Amniotic epithelial cell (primary cell): Measurements from ENCODE around the gene SUPT3H.
"Not testable (repeated sequence)": the region's sequence is repeated elsewhere in the genome, so short reads cannot be mapped to it uniquely, and the experiment has no call there.

Experiments used
- DNase-seq: peaks from one replicate; pipeline ENCODE4 v3.0.0-alpha.2; 2010; ENCODE audit warnings: low read depth

SUPT3H gene

DNA sequence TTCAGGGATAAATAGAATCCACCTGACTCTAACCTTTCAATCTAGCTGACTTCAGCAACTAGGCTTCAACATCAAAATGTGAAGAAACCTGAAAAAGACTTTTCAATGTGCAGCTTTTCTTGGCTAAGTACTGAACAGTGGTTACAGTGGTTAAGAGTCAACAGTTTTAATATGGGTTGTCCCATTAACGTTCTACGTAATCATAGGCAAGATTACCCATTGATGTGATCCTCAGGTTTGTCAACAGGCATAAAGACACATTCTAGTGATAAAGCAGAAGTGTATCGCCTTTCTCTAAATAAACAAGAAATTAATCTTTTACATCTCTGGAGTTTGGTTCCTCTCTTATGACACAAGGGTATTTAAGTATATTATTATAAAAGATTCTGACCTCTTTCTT lies 203.7 kb downstream of the SUPT3H start:
- no peak for DNase-seq

DNA sequence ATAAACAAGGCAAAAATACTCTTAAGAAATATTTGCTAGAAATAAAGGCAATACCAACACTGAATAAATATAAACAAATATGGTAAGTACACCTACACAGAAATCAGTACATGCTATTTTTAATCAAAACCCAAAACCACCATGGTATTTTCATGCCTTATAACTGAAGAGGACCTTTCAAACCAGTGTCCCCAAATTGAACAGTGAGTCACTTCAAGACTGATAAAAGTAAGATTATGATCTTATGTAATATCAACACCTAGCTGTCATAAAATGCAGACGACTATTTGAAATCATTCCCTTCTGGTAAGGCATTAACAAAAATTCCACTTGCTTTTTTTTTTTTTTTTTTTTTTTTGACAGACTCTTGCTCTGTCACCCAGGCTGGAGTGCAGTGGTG lies 206.4 kb downstream of the SUPT3H start:
- no peak for DNase-seq

DNA sequence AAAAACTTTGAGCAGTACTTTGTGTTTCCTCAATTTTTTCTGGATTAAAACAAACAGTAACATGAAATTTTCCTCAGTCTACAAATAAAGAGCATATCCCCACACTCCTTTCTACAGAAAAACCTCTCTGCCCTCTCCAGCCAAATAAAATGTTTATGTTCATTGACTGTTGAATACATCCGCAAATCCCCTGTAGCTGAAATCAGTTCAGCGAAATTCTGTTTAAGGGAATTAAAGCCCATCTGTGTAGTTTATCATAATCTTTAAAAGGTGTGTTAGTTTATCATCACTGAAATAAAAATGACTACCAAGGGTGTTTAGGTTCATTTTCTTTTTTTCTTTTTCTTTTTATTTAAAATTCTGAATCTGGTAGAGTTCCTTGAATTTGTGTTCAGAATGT lies 207.4 kb downstream of the SUPT3H start:
- DNase-seq = no peak

DNA sequence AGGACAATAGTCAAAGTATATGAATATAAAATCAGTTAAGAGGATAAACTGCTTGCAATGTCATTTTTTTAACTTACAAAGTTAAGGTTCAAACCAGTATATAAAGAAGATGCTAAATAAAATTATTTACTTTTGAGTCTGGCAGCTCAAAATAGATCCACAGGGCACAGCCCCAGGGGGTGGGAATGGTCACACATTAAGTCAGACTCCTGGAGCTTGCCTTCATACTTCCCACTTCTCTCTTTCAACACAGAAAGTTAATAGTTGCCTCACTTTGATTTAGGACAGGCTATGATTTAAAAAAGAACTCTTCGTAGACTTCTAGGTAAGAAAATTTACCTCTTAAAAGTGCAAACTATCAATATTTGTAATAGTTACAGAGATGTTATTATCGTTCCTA lies 207.9 kb downstream of the SUPT3H start:
- DNase-seq = no peak

- no peak for DNase-seq
Observed at GRCh38 chr6:45163952-45164766, 213.6 kb downstream of the SUPT3H start.

DNA sequence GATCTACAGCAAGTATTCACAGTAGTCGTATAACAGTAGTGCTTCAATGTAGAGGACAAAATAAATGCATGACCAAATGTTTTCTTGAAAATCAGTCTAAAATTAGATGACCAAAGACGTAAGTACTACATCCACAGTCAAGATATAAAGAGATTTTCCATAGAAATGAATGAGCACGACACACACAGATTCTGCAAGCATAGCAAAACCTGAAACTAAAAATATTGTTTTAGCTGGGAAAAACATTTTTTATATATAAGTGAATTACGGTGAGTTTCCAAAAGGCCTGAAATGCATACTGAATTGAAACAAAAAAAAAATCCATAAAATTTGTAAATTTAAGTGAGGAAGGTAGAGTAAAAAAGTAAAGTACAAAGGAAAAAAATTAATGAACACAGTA lies 217.4 kb downstream of the SUPT3H start:
- no peak for DNase-seq

DNA sequence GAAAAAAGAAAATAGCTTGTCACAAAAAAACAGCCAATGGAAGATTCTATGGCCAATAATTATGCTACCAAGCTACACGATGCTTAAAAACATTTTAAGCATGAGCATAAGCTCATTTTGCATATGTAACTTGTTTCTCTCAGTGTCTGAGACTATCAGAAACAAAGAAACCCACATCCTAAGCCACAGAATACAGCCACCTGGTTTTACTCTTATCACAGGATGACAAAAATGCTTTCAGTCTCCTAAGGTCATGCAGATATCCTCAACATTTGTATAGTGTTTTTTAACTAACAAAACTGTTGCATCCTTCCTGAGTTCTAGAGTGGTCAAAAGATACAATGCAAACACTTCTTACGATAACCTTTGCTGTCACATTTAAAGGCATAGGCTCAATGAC lies 221.7 kb downstream of the SUPT3H start:
- DNase-seq = no peak

GRCh38 chr6:45155341-45155894 lies 222.3 kb downstream of the SUPT3H start:
- DNase-seq = no peak

DNA sequence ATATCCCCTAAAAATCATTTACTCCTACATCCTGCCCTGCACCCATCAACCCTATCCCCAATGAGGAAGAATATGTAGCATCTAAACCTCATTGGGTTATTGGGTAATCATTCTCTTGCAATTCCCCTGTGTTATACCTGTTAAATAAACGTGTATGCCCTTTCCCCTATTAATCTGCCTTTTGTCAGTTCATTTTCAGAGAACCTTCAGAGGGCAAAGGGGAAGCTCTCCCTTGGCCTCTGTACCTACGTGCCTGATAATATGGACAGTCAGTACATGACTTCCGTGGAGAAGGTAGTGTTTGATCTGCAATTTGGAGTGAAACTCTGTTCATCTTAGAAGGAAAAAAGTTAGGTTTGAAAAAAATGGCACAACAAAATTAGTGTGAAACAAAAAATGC lies 223.1 kb downstream of the SUPT3H start:
- DNase-seq = no peak

DNA sequence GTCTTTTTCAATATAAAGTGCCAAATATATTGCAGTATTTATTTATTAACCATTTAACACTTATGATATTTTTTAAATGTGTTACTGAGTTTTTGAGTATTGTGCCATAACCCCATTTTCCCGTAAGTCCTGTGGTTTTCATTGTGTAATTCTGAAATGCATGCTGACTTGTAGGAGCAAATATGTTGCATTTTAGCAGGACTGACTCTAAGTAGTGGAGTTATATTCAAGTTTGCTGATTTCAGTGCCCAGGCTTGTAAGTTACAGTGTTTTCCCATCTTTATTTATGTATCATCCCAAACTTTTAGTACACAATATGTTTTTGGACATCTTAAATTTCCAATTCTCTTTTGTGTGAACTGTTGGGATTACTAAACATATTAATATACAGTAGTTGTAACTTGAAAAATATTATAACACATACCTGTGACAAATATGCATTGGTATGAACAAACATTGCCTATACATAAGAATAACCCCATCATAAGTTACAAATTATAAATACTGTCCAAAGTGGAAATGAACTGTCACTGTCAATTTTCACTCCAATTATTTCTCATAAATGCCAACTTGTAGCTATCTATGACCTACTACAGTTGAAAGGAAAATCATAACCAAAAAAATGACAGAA lies 228.9 kb downstream of the SUPT3H start:
- DNase-seq = peak; percentile 91

DNA sequence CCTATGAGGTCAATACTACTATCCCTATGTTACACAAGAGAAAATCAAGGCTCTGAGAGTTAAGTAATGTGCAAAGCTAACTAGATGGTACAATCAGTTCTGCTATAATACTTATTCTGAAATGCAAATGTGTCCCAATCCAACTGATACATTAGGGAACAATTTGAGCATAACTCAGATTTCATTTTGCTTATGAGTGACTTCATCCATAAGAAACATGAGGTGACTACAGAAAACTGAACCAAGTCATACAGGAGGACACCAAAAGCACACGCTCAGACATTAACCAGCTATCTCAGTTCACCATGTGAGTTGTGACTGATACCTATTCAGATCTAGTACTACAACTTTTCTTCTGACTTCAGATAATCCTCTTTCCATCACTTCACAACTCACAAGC lies 229.5 kb downstream of the SUPT3H start:
- DNase-seq = peak; percentile 72

DNA sequence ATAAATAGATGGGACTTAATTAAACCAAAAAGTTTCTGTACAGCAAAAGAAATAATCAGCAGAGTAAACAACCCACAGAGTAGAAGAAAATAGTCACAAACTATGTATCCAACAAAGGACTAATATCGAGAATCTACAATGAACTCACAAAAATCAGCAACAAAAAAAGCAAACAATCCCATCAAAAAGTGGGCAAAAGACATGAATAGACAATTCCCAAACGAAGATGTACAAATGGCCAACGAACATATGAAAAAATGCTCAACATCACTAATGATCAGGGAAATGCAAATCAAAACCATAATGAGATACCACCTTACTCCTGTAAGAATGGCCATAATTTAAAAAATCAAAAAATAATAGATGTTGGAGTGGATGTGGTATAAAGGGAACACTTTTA lies 232.1 kb downstream of the SUPT3H start:
- DNase-seq = not testable (repeated sequence)

DNA sequence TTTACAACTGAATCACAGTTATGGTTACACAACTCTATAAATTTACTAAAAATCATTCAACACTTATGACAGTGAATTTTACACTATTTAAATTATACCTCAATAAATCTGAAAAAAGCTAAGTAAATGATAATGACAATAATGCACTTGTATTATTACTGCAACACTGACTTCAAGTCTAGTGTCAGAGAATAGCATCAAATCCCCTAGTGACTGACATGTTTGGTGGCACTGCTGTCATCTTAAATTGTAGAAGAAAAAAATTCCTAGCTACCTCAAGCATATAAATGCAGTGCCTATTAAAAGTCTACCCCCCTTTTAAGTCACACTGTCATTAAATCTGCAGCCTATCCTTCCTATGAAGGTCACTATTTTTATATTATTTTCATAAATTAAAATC lies 239.0 kb downstream of the SUPT3H start:
- no peak for DNase-seq

DNA sequence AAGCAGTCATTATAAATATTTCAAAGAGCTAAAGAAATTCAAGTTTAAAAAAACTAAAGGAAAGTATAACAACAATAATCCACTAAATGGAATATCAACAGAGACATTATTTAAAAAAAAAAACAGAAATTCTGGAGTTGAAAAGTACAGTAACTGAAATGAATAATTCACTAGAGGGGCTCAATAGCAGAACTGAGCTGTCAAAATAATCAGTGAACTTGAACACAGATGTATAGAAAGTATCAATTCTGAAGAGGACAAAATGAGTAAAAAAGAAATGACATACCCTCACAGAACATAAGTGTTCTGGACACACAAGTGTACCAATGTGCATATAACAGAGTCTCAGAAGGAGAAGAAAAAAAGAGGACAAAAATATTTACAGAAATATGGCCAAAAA lies 241.2 kb downstream of the SUPT3H start:
- DNase-seq = no peak

DNA sequence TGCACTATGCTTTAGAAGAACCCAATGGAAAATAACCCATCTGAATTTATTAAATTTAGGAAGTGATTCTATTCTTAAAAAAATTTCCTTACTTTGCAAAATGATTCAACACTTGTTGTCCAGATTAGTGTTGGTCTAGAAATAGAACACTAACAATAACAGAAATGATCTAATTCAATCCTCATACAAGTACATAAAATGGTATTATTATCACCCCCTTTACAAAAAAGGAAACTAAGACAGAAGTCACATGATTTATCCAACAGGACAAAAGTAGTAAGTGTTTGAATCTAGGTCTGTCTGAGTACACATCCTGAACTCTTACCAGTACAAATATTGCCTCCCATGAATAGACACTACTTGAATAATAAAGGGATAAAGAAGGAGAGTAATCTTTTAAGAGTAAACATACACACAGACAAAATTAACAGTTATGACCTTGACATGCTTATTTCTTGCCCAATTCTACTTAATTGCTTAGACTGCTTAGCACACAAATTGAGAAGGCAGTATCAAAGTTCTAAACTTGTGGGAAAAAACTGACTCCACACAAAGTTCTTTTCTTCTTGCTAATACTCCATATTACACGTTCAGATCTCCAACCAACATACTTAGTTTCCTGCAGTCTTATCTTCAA lies 245.0 kb downstream of the SUPT3H start:
- DNase-seq = peak; percentile 24

DNA sequence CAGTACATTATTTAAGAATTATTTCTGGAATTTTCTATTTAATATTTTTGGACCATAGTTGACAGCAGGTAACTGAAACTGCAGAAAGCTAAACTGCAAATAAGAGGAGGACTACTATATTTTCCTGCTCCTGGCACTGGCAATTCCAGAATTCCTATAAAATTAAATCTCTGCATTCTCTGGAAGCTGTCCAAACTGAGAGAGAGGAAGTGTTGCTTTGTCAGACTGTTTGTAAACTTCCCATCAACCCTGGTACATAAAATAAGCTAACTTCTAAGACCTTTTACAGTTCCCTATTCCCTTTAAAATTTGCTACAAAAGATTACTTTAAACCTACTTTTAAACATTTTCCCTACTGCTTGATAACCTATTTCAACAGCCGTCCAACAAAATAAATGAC lies 245.7 kb downstream of the SUPT3H start:
- DNase-seq = peak; percentile 61

- no peak for DNase-seq
Observed at GRCh38 chr6:45129051-45129450, 248.7 kb downstream of the SUPT3H start.

DNA sequence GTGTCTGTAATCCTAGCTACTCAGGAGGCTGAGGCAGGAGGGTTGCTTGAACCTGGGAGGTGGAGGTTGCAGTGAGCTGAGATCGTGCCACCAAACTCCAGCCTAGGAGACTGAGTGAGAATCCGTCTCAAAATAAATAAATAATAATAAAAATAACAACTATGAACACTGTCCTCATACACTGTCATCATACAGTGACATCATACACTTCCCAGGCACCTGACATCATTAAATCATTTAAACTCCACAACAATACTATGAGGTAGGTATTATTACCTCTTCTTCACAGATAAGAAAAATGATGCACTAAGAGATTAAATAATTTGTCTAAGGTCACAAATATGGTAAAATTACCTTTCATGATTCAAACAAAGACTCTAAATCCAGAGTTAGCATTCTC lies 250.5 kb downstream of the SUPT3H start:
- DNase-seq = no peak

- DNase-seq = no peak
Observed at GRCh38 chr6:45126033-45126432, 251.7 kb downstream of the SUPT3H start.

DNA sequence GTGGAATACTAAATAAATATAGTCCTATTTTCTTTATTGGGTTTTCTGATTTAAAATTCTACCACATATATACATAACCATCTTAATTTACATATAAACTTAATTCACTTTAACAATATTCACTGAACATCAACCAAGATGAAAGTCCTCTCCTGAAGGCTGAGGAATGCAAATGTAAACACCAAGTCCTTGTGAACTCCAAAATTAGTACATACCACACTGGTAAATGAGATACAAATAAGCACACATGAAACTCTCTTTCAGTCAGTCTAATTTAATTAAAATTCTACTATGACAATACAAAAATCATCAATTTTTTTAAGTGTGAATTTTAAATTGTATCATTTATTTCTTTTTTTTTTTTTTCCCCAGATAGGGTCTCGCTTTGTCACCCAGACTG lies 254.7 kb downstream of the SUPT3H start:
- no peak for DNase-seq

DNA sequence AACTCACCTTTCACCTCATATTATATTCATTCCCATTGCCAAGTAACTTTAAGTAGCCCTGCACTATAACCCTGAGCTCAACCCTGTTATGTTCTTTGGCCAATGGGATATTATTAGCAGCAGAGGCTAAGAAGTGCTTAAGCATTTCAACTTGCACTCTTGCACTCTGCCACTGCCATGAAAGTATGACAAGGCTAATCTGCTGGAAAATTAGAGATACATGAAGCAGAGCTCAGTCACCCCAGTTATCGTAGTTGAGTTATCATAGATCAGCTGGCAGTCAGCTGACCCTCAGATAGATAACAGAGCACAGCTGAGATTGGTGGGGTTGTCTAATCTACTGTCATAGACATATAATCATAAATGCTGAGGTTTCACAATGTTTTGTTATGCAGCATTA lies 259.0 kb downstream of the SUPT3H start:
- DNase-seq = peak; percentile 85

GRCh38 chr6:45116714-45117410 lies 260.9 kb downstream of the SUPT3H start:
- DNase-seq = peak; percentile 92
